ENCODE data around the gene CDPF1.

DNA sequence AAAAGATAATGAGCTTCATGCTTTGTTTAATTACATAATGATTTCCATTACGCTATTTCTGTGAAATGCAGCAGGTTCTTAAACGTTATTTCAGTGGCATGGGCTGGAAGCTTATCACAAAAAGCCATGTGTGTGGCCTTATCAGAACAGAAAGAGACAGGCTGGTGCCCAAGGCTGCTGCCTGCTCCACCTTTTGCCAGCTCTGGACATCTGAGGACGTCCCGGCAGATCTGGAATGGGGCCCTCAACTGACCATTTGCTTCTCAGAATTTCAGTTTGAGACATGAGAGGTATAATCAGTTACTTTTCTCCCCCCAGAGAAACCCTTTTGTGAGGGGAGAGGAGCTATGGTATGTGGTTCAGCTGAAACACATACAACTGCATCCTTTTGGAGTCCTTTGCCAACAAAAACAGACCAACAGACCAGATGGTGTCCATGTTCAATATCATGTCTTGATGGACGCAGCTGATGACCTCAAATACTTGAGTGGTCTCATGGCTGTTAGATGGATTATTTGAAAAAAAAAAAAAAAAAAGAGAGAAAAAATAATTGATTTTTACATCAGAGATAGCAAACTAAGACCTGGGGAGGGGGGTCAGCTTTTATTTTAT is 8.6 kb downstream of the CDPF1 start:
- TF ChIP-seq CTCF (conservative IDR thresholded peaks at IDR 0.05; ENCODE audit: low read depth, low read length), result no peak
- no peak for TF ChIP-seq EZH2phosphoT487 (IDR thresholded peaks at IDR 0.05; ENCODE audit: borderline replicate concordance, low read length)
- no peak for TF ChIP-seq EZH2 (IDR thresholded peaks at IDR 0.05; ENCODE audit: low read length, unreplicated experiment)
